HepG2 (cell line): ENCODE measurements around the gene FGD4. TPM values are rescaled to one million over a fixed set of nuclear protein-coding genes. Genes with fewer than 3 reads are reported as not detected.

Source experiments
- CEBPB ChIP-seq: IDR thresholded peaks from 2 replicates; pipeline ENCODE4 v1.6.1; 2011; ENCODE audit warnings: low read depth, low read length, improper control_type of control experiment, borderline replicate concordance
- FOSL2 ChIP-seq: sonication (generic); formaldehyde crosslinking; IDR thresholded peaks from 2 replicates; pipeline ENCODE4 v1.4.0; 2020; ENCODE audit warnings: missing genetic modification reagents
- HNF1B ChIP-seq: sonication (generic); formaldehyde crosslinking; IDR thresholded peaks from 2 replicates; pipeline ENCODE4 v1.5.1; 2020; ENCODE audit warnings: mild to moderate bottlenecking, moderate library complexity, missing genetic modification reagents
- PAWR ChIP-seq: sonication (generic); formaldehyde crosslinking; IDR thresholded peaks from 2 replicates; pipeline ENCODE4 v1.4.0; 2020; ENCODE audit warnings: missing genetic modification reagents, mild to moderate bottlenecking, borderline replicate concordance
- PHF21A ChIP-seq: sonication (generic); formaldehyde crosslinking; IDR thresholded peaks from 2 replicates; pipeline ENCODE4 v1.5.0; 2020; ENCODE audit warnings: mild to moderate bottlenecking, missing genetic modification reagents
- REL ChIP-seq: sonication (generic); formaldehyde crosslinking; conservative IDR thresholded peaks from 2 replicates; pipeline ENCODE4 v1.8.0; 2022; ENCODE audit warnings: mild to moderate bottlenecking, missing genetic modification reagents, moderate library complexity
- SIX1 ChIP-seq: sonication (generic); formaldehyde crosslinking; IDR thresholded peaks from 2 replicates; pipeline ENCODE4 v1.4.0; 2020; ENCODE audit warnings: missing genetic modification reagents, borderline replicate concordance
- SKIL ChIP-seq: sonication (generic); formaldehyde crosslinking; IDR thresholded peaks from 2 replicates; pipeline ENCODE4 v1.8.0; 2022; ENCODE audit warnings: missing genetic modification reagents, mild to moderate bottlenecking, moderate library complexity, borderline replicate concordance
- SP2 ChIP-seq: sonication (generic); formaldehyde crosslinking; IDR thresholded peaks from 2 replicates; pipeline ENCODE4 v1.5.1; 2020; ENCODE audit warnings: mild to moderate bottlenecking, missing genetic modification reagents
- TEF ChIP-seq: sonication (generic); formaldehyde crosslinking; IDR thresholded peaks from 2 replicates; pipeline ENCODE4 v1.5.0; 2020; ENCODE audit warnings: missing genetic modification reagents
- WIZ ChIP-seq: sonication (generic); formaldehyde crosslinking; IDR thresholded peaks from 2 replicates; pipeline ENCODE4 v1.5.1; 2020; ENCODE audit warnings: mild to moderate bottlenecking, missing genetic modification reagents
- YEATS4 ChIP-seq: sonication (generic); formaldehyde crosslinking; IDR thresholded peaks from 2 replicates; pipeline ENCODE4 v1.4.0; 2020; ENCODE audit warnings: missing genetic modification reagents, borderline replicate concordance
- ZBTB33 ChIP-seq: sonication (generic); formaldehyde crosslinking; IDR thresholded peaks from 2 replicates; pipeline ENCODE4 v1.4.0; 2020; ENCODE audit warnings: missing genetic modification reagents
- ZBTB43 ChIP-seq: sonication (generic); formaldehyde crosslinking; conservative IDR thresholded peaks from 2 replicates; pipeline ENCODE4 v1.4.0; 2020; ENCODE audit warnings: missing genetic modification reagents
- ZNF468 ChIP-seq: sonication (generic); formaldehyde crosslinking; IDR thresholded peaks from 2 replicates; pipeline ENCODE4 v1.8.0; 2022; ENCODE audit warnings: mild to moderate bottlenecking, moderate library complexity, missing genetic modification reagents
- ZNF704 ChIP-seq: sonication (generic); formaldehyde crosslinking; IDR thresholded peaks from 2 replicates; pipeline ENCODE4 v1.8.1; 2023; ENCODE audit warnings: mild to moderate bottlenecking, inconsistent platforms, moderate library complexity, missing genetic modification reagents, borderline replicate concordance
- ZNF747 ChIP-seq: sonication (generic); formaldehyde crosslinking; IDR thresholded peaks from 2 replicates; pipeline ENCODE4 v1.8.1; 2023; ENCODE audit warnings: missing genetic modification reagents, mild to moderate bottlenecking, borderline replicate concordance
- ZNF761 ChIP-seq: sonication (generic); formaldehyde crosslinking; conservative IDR thresholded peaks from 2 replicates; pipeline ENCODE4 v1.4.0; 2020; ENCODE audit warnings: mild to moderate bottlenecking, missing genetic modification reagents
- ZNF792 ChIP-seq: IDR thresholded peaks from 2 replicates; pipeline ENCODE4 v1.6.1; 2016
- polyA plus RNA-seq, 8 experiments: library from polyadenylated mRNA; depleted of rRNA in 3 of 8; stranded (reverse) in 7 of 8; unstranded in 1 of 8; fragments of >200 nt; fragmentation: Illumina TruSeq in 4 of 8; extraction: Trizol in 4 of 8; gene quantifications; 2 replicates each; pipeline versions ENCODE4 v1.2.1 to v1.2.3, GENCODE V29; 2011 to 2016; ENCODE audit warnings: low read depth in 4 of 8, missing spikeins in 1 of 8, mixed read lengths in 1 of 8; ENCODE audit not compliant: insufficient read depth in 1 of 8
- total RNA-seq, 5 experiments: library from RNA; depleted of rRNA; stranded (reverse); fragments of >200 nt; fragmentation: Illumina TruSeq; extraction: Trizol; gene quantifications; 2 replicates each; pipeline ENCODE4 v1.2.3, GENCODE V29; 2016; ENCODE audit warnings: low read depth in 1 of 5

Gene FGD4
- total and polyA plus RNA-seq, 2 of the 13 experiments (the other 11 are each of a cell fraction or from before 2014, with no cell fraction given), result 4.6 to 6.6 TPM

GRCh38 chr12:32679091-32679919, 279.9 kb downstream of the FGD4 start, which contains the start of gene DNM1L (continued):
- TF ChIP-seq ZNF468 (CRISPR knock-in tag) (no peak), WIZ (CRISPR knock-in tag) (no peak), PAWR (CRISPR knock-in tag) (peak; percentile 93; the same call in 1 of the 2 replicates), ZNF704 (CRISPR knock-in tag) (peak; percentile 85; the same call in 1 of the 2 replicates), FOSL2 (peak; percentile 2; the same call in 1 of the 2 replicates), YEATS4 (CRISPR knock-in tag) (peak; percentile 80), ZBTB33 (CRISPR knock-in tag) (no peak), ZNF747 (CRISPR knock-in tag) (peak; percentile 88; the same call in 1 of the 2 replicates), CEBPB (0 out of 2 replicates have a peak, but pooled peaks have one; percentile 11), SIX1 (CRISPR knock-in tag) (no peak), TEF (no peak), SKIL (CRISPR knock-in tag) (no peak), HNF1B (CRISPR knock-in tag) (peak; percentile 77), ZNF792 (peak; percentile 14; the same call in 1 of the 2 replicates), PHF21A (CRISPR knock-in tag) (peak; percentile 58; the same call in 1 of the 2 replicates), REL (no peak), ZBTB43 (CRISPR knock-in tag) (peak; percentile 62), SP2 (peak; percentile 54; the same call in 1 of the 2 replicates), ZNF761 (peak; percentile 84; the same call in 1 of the 2 replicates)
